Endothelial cell of umbilical vein (primary cell): ENCODE measurements around the gene SH3PXD2B.

Experiments
- CTCF ChIP-seq, 2 donors: IDR thresholded peaks; 1 replicate in 1 of 2; 2 replicates in 1 of 2; pipeline ENCODE4 v1.5.1; 2011; ENCODE audit warnings: low read length in 2 of 2, mild to moderate bottlenecking in 2 of 2, moderate library complexity in 2 of 2, control low read depth in 1 of 2, inconsistent platforms in 1 of 2, low read depth in 1 of 2; ENCODE audit not compliant: insufficient read depth in 1 of 2; ENCODE audit errors: extremely low read depth in 1 of 2
- POLR2A ChIP-seq: IDR thresholded peaks from 2 replicates; pipeline ENCODE4 v1.6.1; 2012; ENCODE audit warnings: low read depth, mild to moderate bottlenecking, control low read depth, low read length

DNA sequence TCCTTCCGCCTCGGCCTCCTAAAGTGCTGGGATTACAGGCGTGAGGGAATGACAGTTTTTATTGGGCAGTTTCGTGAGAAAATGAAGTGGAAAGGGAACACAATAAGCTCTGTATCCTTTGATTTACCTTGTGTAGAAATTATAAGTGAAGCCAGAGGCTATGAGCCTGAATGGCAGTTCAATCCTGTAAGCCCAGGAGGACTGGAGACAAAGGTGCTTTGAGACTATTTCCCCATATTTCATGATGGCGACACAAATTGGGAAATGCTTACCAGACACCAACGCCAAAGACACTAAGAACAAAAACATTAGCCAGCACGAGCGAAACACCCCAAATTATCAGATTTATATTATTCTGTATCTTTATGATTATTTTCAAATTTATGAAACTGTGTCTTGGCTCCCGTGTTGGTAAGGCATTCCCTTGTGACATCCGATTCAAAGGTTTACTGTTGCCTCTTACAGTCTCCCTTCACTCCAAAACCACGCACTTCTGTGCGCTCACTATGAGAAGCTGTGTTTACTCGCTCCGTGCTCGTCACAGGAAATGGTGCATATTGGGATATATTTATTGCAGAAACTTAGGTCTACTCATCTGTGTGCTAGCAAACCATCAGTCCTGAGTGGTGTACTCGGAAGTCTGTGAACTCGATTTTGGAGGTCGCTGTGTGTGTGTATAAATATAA is 73.9 kb downstream of the SH3PXD2B start:
- TF ChIP-seq POLR2A = no peak
- TF ChIP-seq CTCF (IDR thresholded peaks at IDR 0.05; ENCODE audit: extremely low read depth in 1 of 2, insufficient read depth in 1 of 2, low read depth in 1 of 2, low read length in 2 of 2) = no peak
